GM12864 (cell line): ENCODE results near the gene CNNM3.

Experiments used
- DNase-seq: peaks from one replicate; pipeline ENCODE4 v3.0.0-alpha.2; 2011; ENCODE audit warnings: low read depth
- H3K4me3 ChIP-seq: 2 replicates; pipeline ENCODE4 v1.5.1; 2011; ENCODE audit warnings: mild to moderate bottlenecking, low read depth, low read length, control low read depth
- TF ChIP-seq, protein P1 (sequence below): IDR thresholded peaks from 2 replicates; pipeline ENCODE4 v1.5.1; 2011; ENCODE audit warnings: low read depth, mild to moderate bottlenecking, moderate library complexity, low read length, control low read depth, inconsistent platforms; ENCODE audit errors: missing control alignments

Gene CNNM3

DNA sequence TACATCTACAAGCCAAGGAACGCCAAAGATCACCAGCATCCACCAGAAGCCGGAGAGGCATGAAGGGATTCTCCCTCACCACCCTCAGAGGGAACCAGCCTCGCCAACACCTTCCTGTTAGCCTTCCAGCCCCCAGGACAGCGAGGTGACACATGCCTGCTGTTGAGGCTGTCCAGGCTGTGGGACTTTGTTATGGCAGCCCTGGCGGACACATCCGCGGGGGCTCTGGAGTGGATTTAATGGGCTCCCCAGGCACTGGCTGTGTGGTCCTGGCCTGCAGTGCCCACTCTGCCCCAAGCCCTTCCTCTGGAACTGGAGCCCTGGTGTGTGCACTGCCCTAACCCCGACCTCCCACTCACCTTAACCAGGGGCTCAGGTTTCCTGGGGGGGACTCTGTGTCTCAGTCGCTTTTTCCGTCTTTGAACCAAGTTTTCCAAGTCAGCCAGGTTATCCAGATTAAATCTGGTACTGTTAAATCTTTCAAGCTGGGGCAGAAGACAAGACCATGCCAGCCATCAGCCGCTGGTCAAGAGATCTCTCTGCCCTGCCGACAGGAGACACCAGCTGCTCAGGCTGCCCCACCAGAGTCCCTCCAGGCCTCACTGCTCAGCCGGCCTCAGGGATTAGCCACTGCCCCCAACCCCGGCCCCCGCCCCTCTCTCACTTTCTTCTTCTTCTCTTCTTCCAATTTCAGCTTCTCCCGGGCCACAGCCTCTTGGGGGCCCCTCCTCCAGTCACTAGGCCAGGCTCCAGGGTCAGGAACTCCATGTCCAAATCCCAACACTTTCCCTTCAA, 25.8 kb downstream of the CNNM3 start:
- TF ChIP-seq, protein P1, sequence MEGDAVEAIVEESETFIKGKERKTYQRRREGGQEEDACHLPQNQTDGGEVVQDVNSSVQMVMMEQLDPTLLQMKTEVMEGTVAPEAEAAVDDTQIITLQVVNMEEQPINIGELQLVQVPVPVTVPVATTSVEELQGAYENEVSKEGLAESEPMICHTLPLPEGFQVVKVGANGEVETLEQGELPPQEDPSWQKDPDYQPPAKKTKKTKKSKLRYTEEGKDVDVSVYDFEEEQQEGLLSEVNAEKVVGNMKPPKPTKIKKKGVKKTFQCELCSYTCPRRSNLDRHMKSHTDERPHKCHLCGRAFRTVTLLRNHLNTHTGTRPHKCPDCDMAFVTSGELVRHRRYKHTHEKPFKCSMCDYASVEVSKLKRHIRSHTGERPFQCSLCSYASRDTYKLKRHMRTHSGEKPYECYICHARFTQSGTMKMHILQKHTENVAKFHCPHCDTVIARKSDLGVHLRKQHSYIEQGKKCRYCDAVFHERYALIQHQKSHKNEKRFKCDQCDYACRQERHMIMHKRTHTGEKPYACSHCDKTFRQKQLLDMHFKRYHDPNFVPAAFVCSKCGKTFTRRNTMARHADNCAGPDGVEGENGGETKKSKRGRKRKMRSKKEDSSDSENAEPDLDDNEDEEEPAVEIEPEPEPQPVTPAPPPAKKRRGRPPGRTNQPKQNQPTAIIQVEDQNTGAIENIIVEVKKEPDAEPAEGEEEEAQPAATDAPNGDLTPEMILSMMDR: no peak
- H3K4me3 ChIP-seq: no peak overlapping the region
- DNase-seq: no peak

DNA sequence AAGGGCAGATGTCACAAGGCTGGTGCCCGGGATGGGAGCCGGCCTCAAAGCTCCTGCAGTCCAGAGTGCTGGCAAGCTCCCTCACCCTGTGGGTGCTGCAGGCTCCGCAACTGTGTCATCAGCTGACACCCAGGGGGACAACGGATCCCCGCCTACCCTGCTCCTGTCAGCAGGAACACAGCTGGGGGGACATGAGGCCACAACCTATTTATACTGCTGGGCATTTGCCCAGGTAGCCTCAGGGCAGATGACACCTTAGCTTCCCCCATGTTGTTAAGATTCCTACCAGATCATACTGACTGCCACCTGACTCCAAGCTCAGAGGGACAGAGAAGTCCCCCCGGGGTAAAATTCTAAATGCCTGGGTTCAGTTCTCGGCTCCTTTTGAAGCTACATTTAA, 26.5 kb downstream of the CNNM3 start:
- no peak for DNase-seq
- TF ChIP-seq, protein P1: no peak
- H3K4me3 ChIP-seq: no peak overlapping the region

DNA sequence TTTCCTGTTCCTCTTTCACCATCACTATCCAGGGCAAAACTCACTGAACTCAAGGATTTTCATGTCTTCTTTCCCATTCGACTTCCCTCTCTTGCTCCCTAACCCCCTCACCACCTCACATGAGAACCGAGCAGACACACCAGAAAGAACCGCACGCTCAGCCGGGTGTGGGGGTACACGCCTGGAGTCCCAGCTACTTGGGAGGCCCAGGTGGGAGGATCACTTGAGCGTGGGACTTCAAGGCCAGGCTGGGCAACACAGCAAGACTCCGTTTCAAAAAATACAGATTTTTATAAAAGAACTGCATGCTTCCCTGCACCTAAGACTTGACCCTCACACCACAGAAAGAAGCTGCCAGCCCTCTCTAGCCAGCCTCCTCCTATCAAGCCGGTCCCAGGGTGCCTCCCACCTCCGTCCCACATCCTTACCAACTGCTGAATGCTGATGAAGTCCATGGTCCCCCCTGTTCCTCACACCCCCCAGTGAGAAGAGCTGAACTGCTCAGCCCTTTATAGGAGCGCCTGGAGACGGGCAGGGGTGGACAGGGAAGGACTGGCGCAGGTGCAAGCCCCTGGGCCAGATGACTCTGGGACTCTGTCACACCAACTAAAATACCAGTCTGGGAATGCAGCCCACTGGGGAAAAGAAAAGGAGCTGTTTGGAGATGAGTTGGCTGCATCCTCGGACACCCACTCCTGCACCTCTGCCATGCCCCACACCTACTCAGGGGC, 27.6 kb downstream of the CNNM3 start, which contains the start of gene ANKRD23:
TSS of gene ANKRD23 (minus strand) at position 484 of the 731 bp plus-strand sequence. CDS start at position 455, 29 bp downstream.
- TF ChIP-seq, protein P1: no peak
- H3K4me3 ChIP-seq: no peak within 1 kb of the TSS
- no peak for DNase-seq

DNA sequence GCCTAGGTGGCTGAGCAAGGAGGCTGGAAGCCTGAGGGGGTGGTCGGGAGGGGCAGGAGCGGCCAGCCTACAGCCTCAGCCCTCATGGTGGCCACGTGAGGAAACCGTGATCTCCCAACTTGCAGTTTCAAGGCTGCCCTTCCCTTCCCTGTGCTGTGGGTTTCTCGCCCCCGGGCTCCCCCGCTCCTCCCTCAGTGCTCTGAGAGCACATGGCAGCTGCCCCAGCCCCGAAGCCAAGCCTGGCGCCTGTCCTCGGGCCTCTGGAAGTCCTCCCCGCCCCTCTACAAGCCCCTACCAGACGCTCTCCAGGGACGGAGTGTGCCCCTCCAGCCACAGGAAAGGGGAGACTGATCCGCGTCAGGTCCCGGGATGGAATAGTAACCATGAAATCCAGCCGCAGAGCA, 28.3 kb downstream of the CNNM3 start:
- H3K4me3 ChIP-seq: no peak overlapping the region
- TF ChIP-seq, protein P1: no peak
- no peak for DNase-seq

DNA sequence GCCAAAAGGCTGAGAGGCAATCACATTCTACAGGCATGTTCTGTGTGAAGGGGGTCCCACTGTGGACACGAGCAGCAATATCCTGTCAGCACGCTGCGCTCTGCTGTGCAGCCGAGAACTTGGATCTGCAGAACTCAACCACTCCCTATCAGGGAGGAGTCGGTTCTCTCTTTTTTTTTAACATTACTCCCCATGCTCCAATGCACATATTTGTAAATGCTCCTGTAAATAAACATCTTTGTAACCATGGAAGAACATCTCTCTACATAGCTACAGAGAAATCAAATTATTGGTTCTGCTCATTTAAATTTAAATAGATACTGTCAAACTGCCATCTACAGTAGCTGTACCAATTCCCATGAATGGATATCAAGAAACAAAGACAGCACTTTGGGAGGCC, 30.8 kb downstream of the CNNM3 start:
- TF ChIP-seq, protein P1: no peak
- H3K4me3 ChIP-seq: no peak overlapping the region

DNA sequence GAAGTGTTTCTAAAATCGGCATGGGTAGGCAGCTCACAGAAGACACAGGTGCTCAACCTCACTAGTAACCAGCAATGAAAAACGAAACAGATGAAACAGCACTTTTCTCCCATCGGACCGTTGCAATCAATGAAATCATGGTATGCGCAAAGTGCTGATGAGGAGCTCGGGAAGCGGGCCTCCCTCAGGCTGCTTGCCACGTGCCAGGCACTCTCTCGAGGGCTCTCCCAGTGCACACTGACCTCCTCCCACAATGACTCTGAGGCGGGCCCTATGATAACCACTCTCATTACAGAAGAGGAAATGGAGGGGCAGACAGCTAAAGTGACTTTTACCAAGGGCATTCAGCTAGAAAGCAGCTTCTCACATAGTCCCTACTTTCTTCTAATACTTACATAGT, 31.5 kb downstream of the CNNM3 start:
- TF ChIP-seq, protein P1: no peak
- DNase-seq: no peak
- H3K4me3 ChIP-seq: no peak overlapping the region

More for the DNA sequence above, 30.8 kb downstream of the CNNM3 start:
- DNase-seq: no peak
